GM12878 (cell line): ENCODE data around the gene MEIS2. TPM values are rescaled to one million over a fixed set of nuclear protein-coding genes. Genes with fewer than 3 reads are reported as not detected.

ENCODE experiments used
- ATAC-seq: fragments of 200-7000 bp; cut with Tn5 transposase; 3 replicates; pipeline ENCODE4 v1.9.1; 2020; ENCODE audit warnings: mild to moderate bottlenecking, moderate library complexity
- BruUV-seq: library from RNA; stranded (reverse); fragments of 400-500 nt; replicated peaks from 2 replicates; lab custom pipeline; 2021; lab: Mats Ljungman, UMichigan
- CTCF ChIA-PET: fragments of 300-600 bp; sonication (Branson Sonifier 250); formaldehyde crosslinking; extraction: SDS; loops from one replicate; lab custom pipeline; 2021; ENCODE audit warnings: inconsistent platforms; lab: Yijun Ruan, JAX
- POLR2A ChIA-PET: fragments of 350-600 bp; formaldehyde crosslinking; extraction: SDS; loops from one replicate; lab custom pipeline; 2021; ENCODE audit warnings: inconsistent platforms; lab: Charles Lee
- RAD21 ChIA-PET: fragments of 300-600 bp; sonication (Branson Sonifier 250); formaldehyde crosslinking; loops from one replicate; lab custom pipeline; 2023; ENCODE audit warnings: antibody characterized with exemption; ENCODE audit not compliant: unreplicated experiment; lab: Charles Lee
- SMC1A ChIA-PET: fragments of 300-600 bp; sonication (Branson Sonifier 250); formaldehyde crosslinking; loops from one replicate; lab custom pipeline; 2023; ENCODE audit not compliant: unreplicated experiment, uncharacterized antibody; lab: Charles Lee
- DNase-seq: peaks from one replicate; pipeline ENCODE4 v3.0.0-alpha.2; 2011; ENCODE audit warnings: low read depth, low spot score
- FAIRE-seq: peaks from 3 replicates; lab custom pipeline; 2011; peaks lifted over from hg19 to GRCh38; lab: Jason Lieb, UNC
- H2AFZ ChIP-seq: 2 replicates; pipeline ENCODE4 v1.6.0; 2011; ENCODE audit warnings: low read depth, low read length, control low read depth; ENCODE audit not compliant: control insufficient read depth
- H3K27ac ChIP-seq: 2 replicates; pipeline ENCODE4 v1.5.1; 2011; ENCODE audit warnings: control low read depth; ENCODE audit not compliant: control insufficient read depth, insufficient read depth
- H3K27me3 ChIP-seq, 2 experiments: replicated peaks in 1 of 2; 2 replicates each; pipeline versions ENCODE4 v1.6.0 to v1.6.1; 2011; ENCODE audit warnings: low read length in 1 of 2; ENCODE audit not compliant: control insufficient read depth in 2 of 2, insufficient read depth in 2 of 2
- H3K36me3 ChIP-seq, 2 experiments: 2 replicates each; pipeline ENCODE4 v1.5.1; 2011; ENCODE audit warnings: low read length in 1 of 2; ENCODE audit not compliant: control insufficient read depth in 2 of 2, insufficient read depth in 2 of 2
- H3K4me1 ChIP-seq: 2 replicates; pipeline ENCODE4 v1.6.1; 2011; ENCODE audit warnings: mild to moderate bottlenecking, low read length, moderate library complexity, mixed read lengths; ENCODE audit not compliant: control insufficient read depth, insufficient read depth
- H3K4me2 ChIP-seq: 2 replicates; pipeline ENCODE4 v1.6.0; 2011; ENCODE audit warnings: control low read depth; ENCODE audit not compliant: control insufficient read depth, insufficient read depth
- H3K4me3 ChIP-seq: fragments of 200-600 bp; sonication (generic); 2 replicates; pipeline ENCODE4 v1.5.1; 2016
- H3K79me2 ChIP-seq: 2 replicates; pipeline ENCODE4 v1.6.0; 2011; ENCODE audit warnings: low read length; ENCODE audit not compliant: control insufficient read depth, insufficient read depth
- H3K9ac ChIP-seq: 2 replicates; pipeline ENCODE4 v1.8.0; 2011; ENCODE audit warnings: low read length, control low read depth, mixed read lengths; ENCODE audit not compliant: control insufficient read depth, insufficient read depth
- H3K9me3 ChIP-seq: replicated peaks from 3 replicates; pipeline ENCODE4 v1.5.1; 2011; ENCODE audit warnings: mild to moderate bottlenecking, low read length; ENCODE audit not compliant: control insufficient read depth, insufficient read depth
- H4K20me1 ChIP-seq: 2 replicates; pipeline ENCODE4 v1.6.0; 2011; ENCODE audit not compliant: control insufficient read depth, insufficient read depth
- CHD1 ChIP-seq: IDR thresholded peaks from 2 replicates; pipeline ENCODE4 v1.6.1; 2012; ENCODE audit warnings: low read depth, low read length, improper control_type of control experiment
- CHD4 ChIP-seq: fragments of 200-600 bp; sonication (generic); IDR thresholded peaks from 2 replicates; pipeline ENCODE4 v1.6.1; 2016; ENCODE audit warnings: mild to moderate bottlenecking
- SIN3A ChIP-seq: IDR thresholded peaks from 2 replicates; pipeline ENCODE4 v1.6.1; 2012; ENCODE audit warnings: low read depth, low read length, improper control_type of control experiment
- STAT1 ChIP-seq: fragments of 450-650 bp; conservative IDR thresholded peaks from 2 replicates; pipeline ENCODE4 v1.6.1; 2014; ENCODE audit warnings: antibody characterized with exemption, mild to moderate bottlenecking
- YBX1 ChIP-seq: fragments of 450-650 bp; IDR thresholded peaks from 2 replicates; pipeline ENCODE4 v1.6.1; 2016; ENCODE audit warnings: antibody characterized with exemption
- ZNF687 ChIP-seq: fragments of 450-650 bp; IDR thresholded peaks from 2 replicates; pipeline ENCODE4 v1.6.1; 2017; ENCODE audit warnings: mild to moderate bottlenecking, moderate library complexity
- WGBS: methylation state at CpG from one replicate; pipeline ENCODE4 v1.1.6; 2016; ENCODE audit warnings: low lambda C conversion rate; ENCODE audit not compliant: insufficient replicate concordance, insufficient coverage; ENCODE audit errors: missing lambda C conversion rate; 5-methylcytosine and 5-hydroxymethylcytosine counted together
- in situ Hi-C: fragments of 300-500 bp; cut with MboI; formaldehyde crosslinking; loops from 9 replicates; pipeline ENCODE4 v1.14.3; 2018; ENCODE audit warnings: mixed read lengths
- intact Hi-C: fragments of 100-400 bp; cut with micrococcal nuclease; formaldehyde crosslinking; loops from one replicate; pipeline ENCODE4 v1.14.2; 2022; ENCODE audit not compliant: unreplicated experiment
- polyA plus RNA-seq, 11 experiments: library from polyadenylated mRNA; depleted of rRNA in 4 of 11; unstranded in 6 of 11; stranded (reverse) in 5 of 11; fragments of >200 nt; fragmentation: Nextera tagmentation in 4 of 11; fragmentation: Illumina TruSeq in 1 of 11; extraction: Ambion mirVana in 4 of 11; extraction: Trizol in 1 of 11; gene quantifications; 1 replicate in 1 of 11; 2 replicates in 10 of 11; pipeline versions ENCODE4 v1.2.1 to v1.2.3, GENCODE V29; 2011 to 2016; ENCODE audit warnings: inconsistent platforms in 2 of 11, missing spikeins in 2 of 11, low read depth in 1 of 11
- total RNA-seq, 4 experiments: library from RNA; depleted of rRNA in 3 of 4; stranded (reverse); fragments of >200 nt in 3 of 4; fragmentation: Illumina TruSeq in 1 of 4; extraction: Trizol in 1 of 4; gene quantifications; 2 replicates each; pipeline versions ENCODE4 v1.2.1 to v1.2.3, GENCODE V29; 2013 to 2021

Gene MEIS2
- total and polyA plus RNA-seq, 10 of the 15 experiments (the other 5 are each of a cell fraction or from before 2014, with no cell fraction given): 9.2 to 54.0 (median 20.4) TPM

- in situ Hi-C loops: loop anchor here (5.0 to 25.0 kb wide), 2 partner anchors 218 to 1003 kb away; partner anchors contain the start of gene MEIS2
- no peak for TF ChIP-seq ZNF687
- TF ChIP-seq SIN3A: no peak
- no peak for TF ChIP-seq STAT1
- TF ChIP-seq YBX1: no peak
- TF ChIP-seq CHD1: no peak
- TF ChIP-seq CHD4: no peak
- TF ChIP-seq, all 136 proteins: peak for 0
- POLR2A ChIA-PET: no interaction called here
- no peak for FAIRE-seq
- no peak for ATAC-seq
- Histone ChIP-seq H3K9ac (no peak overlapping the region), H3K36me3 (no peaks in the 10 kb centered on the region), H3K4me1 (no peaks in the 10 kb centered on the region; the same call in 1 of the 2 replicates), H2AFZ (no peak overlapping the region), H3K27me3 (peaks cover 11 to 50% of the 10 kb centered on the region in 2 experiments), H3K4me2 (no peak overlapping the region), H4K20me1 (no peaks in the 10 kb centered on the region), H3K27ac (no peak overlapping the region), H3K79me2 (no peaks in the 10 kb centered on the region), H3K9me3 (no peaks in the 10 kb centered on the region), H3K4me3 (no peak overlapping the region)
- intact Hi-C loops: loop anchor here (5.0 to 10.0 kb wide), 3 partner anchors 130 to 998 kb away; no protein-coding TSS in a partner anchor
- CTCF ChIA-PET: interaction anchor here (0.7 to 4.0 kb wide), 19 partner anchors 10 to 383 kb away, joined by 3 to 66 read pairs (median 5); no protein-coding TSS in a partner anchor
- RAD21 ChIA-PET: interaction anchor here (1.0 to 4.1 kb wide), 11 partner anchors 13 to 390 kb away, joined by 3 to 39 read pairs (median 4); partner anchors contain the start of gene MEIS2
- no peak for DNase-seq
- SMC1A ChIA-PET: interaction anchor here (0.9 to 11.0 kb wide), 13 partner anchors 9 to 384 kb away, joined by 3 to 130 read pairs (median 4); partner anchors contain the start of gene MEIS2
- no TSS peak for BruUV-seq
- WGBS: 10% methylated on average over 3 of the region's 3 CpGs
Observed at GRCh38 chr15:36884518-36884875, 215.9 kb downstream of the MEIS2 start.
